GM12878 (cell line): ENCODE results near the gene PTPRD. TPM values are rescaled to one million over a fixed set of nuclear protein-coding genes. Genes with fewer than 3 reads are reported as not detected.

Source experiments
- ATAC-seq: fragments of 200-7000 bp; cut with Tn5 transposase; 3 replicates; pipeline ENCODE4 v1.9.1; 2020; ENCODE audit warnings: mild to moderate bottlenecking, moderate library complexity
- BruUV-seq: library from RNA; stranded (reverse); fragments of 400-500 nt; replicated peaks from 2 replicates; lab custom pipeline; 2021; lab: Mats Ljungman, UMichigan
- CTCF ChIA-PET: fragments of 300-600 bp; sonication (Branson Sonifier 250); formaldehyde crosslinking; extraction: SDS; loops from one replicate; lab custom pipeline; 2021; ENCODE audit warnings: inconsistent platforms; lab: Yijun Ruan, JAX
- POLR2A ChIA-PET: fragments of 350-600 bp; formaldehyde crosslinking; extraction: SDS; loops from one replicate; lab custom pipeline; 2021; ENCODE audit warnings: inconsistent platforms; lab: Charles Lee
- RAD21 ChIA-PET: fragments of 300-600 bp; sonication (Branson Sonifier 250); formaldehyde crosslinking; loops from one replicate; lab custom pipeline; 2023; ENCODE audit warnings: antibody characterized with exemption; ENCODE audit not compliant: unreplicated experiment; lab: Charles Lee
- SMC1A ChIA-PET: fragments of 300-600 bp; sonication (Branson Sonifier 250); formaldehyde crosslinking; loops from one replicate; lab custom pipeline; 2023; ENCODE audit not compliant: unreplicated experiment, uncharacterized antibody; lab: Charles Lee
- DNase-seq: peaks from one replicate; pipeline ENCODE4 v3.0.0-alpha.2; 2011; ENCODE audit warnings: low read depth, low spot score
- FAIRE-seq: peaks from 3 replicates; lab custom pipeline; 2011; peaks lifted over from hg19 to GRCh38; lab: Jason Lieb, UNC
- H2AFZ ChIP-seq: 2 replicates; pipeline ENCODE4 v1.6.0; 2011; ENCODE audit warnings: low read depth, low read length, control low read depth; ENCODE audit not compliant: control insufficient read depth
- H3K27ac ChIP-seq: 2 replicates; pipeline ENCODE4 v1.5.1; 2011; ENCODE audit warnings: control low read depth; ENCODE audit not compliant: control insufficient read depth, insufficient read depth
- H3K27me3 ChIP-seq, 2 experiments: replicated peaks in 1 of 2; 2 replicates each; pipeline versions ENCODE4 v1.6.0 to v1.6.1; 2011; ENCODE audit warnings: low read length in 1 of 2; ENCODE audit not compliant: control insufficient read depth in 2 of 2, insufficient read depth in 2 of 2
- H3K36me3 ChIP-seq, 2 experiments: 2 replicates each; pipeline ENCODE4 v1.5.1; 2011; ENCODE audit warnings: low read length in 1 of 2; ENCODE audit not compliant: control insufficient read depth in 2 of 2, insufficient read depth in 2 of 2
- H3K4me1 ChIP-seq: 2 replicates; pipeline ENCODE4 v1.6.1; 2011; ENCODE audit warnings: mild to moderate bottlenecking, low read length, moderate library complexity, mixed read lengths; ENCODE audit not compliant: control insufficient read depth, insufficient read depth
- H3K4me2 ChIP-seq: 2 replicates; pipeline ENCODE4 v1.6.0; 2011; ENCODE audit warnings: control low read depth; ENCODE audit not compliant: control insufficient read depth, insufficient read depth
- H3K4me3 ChIP-seq: fragments of 200-600 bp; sonication (generic); 2 replicates; pipeline ENCODE4 v1.5.1; 2016
- H3K79me2 ChIP-seq: 2 replicates; pipeline ENCODE4 v1.6.0; 2011; ENCODE audit warnings: low read length; ENCODE audit not compliant: control insufficient read depth, insufficient read depth
- H3K9ac ChIP-seq: 2 replicates; pipeline ENCODE4 v1.8.0; 2011; ENCODE audit warnings: low read length, control low read depth, mixed read lengths; ENCODE audit not compliant: control insufficient read depth, insufficient read depth
- H3K9me3 ChIP-seq: replicated peaks from 3 replicates; pipeline ENCODE4 v1.5.1; 2011; ENCODE audit warnings: mild to moderate bottlenecking, low read length; ENCODE audit not compliant: control insufficient read depth, insufficient read depth
- H4K20me1 ChIP-seq: 2 replicates; pipeline ENCODE4 v1.6.0; 2011; ENCODE audit not compliant: control insufficient read depth, insufficient read depth
- BACH1 ChIP-seq: fragments of 450-650 bp; IDR thresholded peaks from 2 replicates; pipeline ENCODE4 v1.6.1; 2017; ENCODE audit warnings: mild to moderate bottlenecking, borderline replicate concordance
- IKZF1 ChIP-seq: fragments of 450-650 bp; conservative IDR thresholded peaks from 2 replicates; pipeline ENCODE4 v1.6.1; 2017; ENCODE audit warnings: antibody characterized with exemption, mild to moderate bottlenecking
- MTA2 ChIP-seq: fragments of 450-650 bp; IDR thresholded peaks from 2 replicates; pipeline ENCODE4 v1.6.1; 2016; ENCODE audit warnings: low read depth, mild to moderate bottlenecking, moderate library complexity
- MXI1 ChIP-seq: fragments of 150-350 bp; IDR thresholded peaks from 2 replicates; pipeline ENCODE4 v1.6.1; 2011; ENCODE audit warnings: low read depth, mild to moderate bottlenecking, inconsistent platforms, low read length, improper control_type of control experiment
- NR2F1 ChIP-seq: fragments of 450-650 bp; conservative IDR thresholded peaks from 2 replicates; pipeline ENCODE4 v1.6.1; 2017; ENCODE audit warnings: mild to moderate bottlenecking
- RB1 ChIP-seq: fragments of 450-650 bp; formaldehyde crosslinking; IDR thresholded peaks from 2 replicates; pipeline ENCODE4 v1.6.1; 2017; ENCODE audit warnings: mild to moderate bottlenecking, borderline replicate concordance
- SREBF2 ChIP-seq: IDR thresholded peaks from 2 replicates; pipeline ENCODE4 v1.6.1; 2012; ENCODE audit warnings: mild to moderate bottlenecking, low read length
- ZSCAN29 ChIP-seq: fragments of 450-650 bp; IDR thresholded peaks from 2 replicates; pipeline ENCODE4 v1.6.1; 2017; ENCODE audit warnings: mild to moderate bottlenecking, moderate library complexity
- ZZZ3 ChIP-seq: IDR thresholded peaks from 2 replicates; pipeline ENCODE4 v1.6.1; 2011; ENCODE audit warnings: low read depth; ENCODE audit not compliant: control insufficient read depth, insufficient read length
- in situ Hi-C: fragments of 300-500 bp; cut with MboI; formaldehyde crosslinking; loops from 9 replicates; pipeline ENCODE4 v1.14.3; 2018; ENCODE audit warnings: mixed read lengths
- intact Hi-C: fragments of 100-400 bp; cut with micrococcal nuclease; formaldehyde crosslinking; loops from one replicate; pipeline ENCODE4 v1.14.2; 2022; ENCODE audit not compliant: unreplicated experiment
- polyA plus RNA-seq, 11 experiments: library from polyadenylated mRNA; depleted of rRNA in 4 of 11; unstranded in 6 of 11; stranded (reverse) in 5 of 11; fragments of >200 nt; fragmentation: Nextera tagmentation in 4 of 11; fragmentation: Illumina TruSeq in 1 of 11; extraction: Ambion mirVana in 4 of 11; extraction: Trizol in 1 of 11; gene quantifications; 1 replicate in 1 of 11; 2 replicates in 10 of 11; pipeline versions ENCODE4 v1.2.1 to v1.2.3, GENCODE V29; 2011 to 2016; ENCODE audit warnings: inconsistent platforms in 2 of 11, missing spikeins in 2 of 11, low read depth in 1 of 11
- total RNA-seq, 4 experiments: library from RNA; depleted of rRNA in 3 of 4; stranded (reverse); fragments of >200 nt in 3 of 4; fragmentation: Illumina TruSeq in 1 of 4; extraction: Trizol in 1 of 4; gene quantifications; 2 replicates each; pipeline versions ENCODE4 v1.2.1 to v1.2.3, GENCODE V29; 2013 to 2021
- TF ChIP-seq, protein P1 (sequence below): fragments of 450-650 bp; IDR thresholded peaks from 2 replicates; pipeline ENCODE4 v1.6.1; 2017; ENCODE audit warnings: mild to moderate bottlenecking, low read depth, inconsistent platforms; ENCODE audit not compliant: poor library complexity, severe bottlenecking
- TF ChIP-seq, protein P2 (sequence below): fragments of 150-350 bp; IDR thresholded peaks from 2 replicates; pipeline ENCODE4 v1.6.1; 2016; ENCODE audit warnings: low read depth, low read length
- TF ChIP-seq, protein P3 (sequence below): fragments of 450-650 bp; IDR thresholded peaks from 2 replicates; pipeline ENCODE4 v1.6.1; 2017; ENCODE audit warnings: borderline replicate concordance
- TF ChIP-seq, protein P4 (sequence below): fragments of 450-650 bp; IDR thresholded peaks from 2 replicates; pipeline ENCODE4 v1.6.1; 2017; ENCODE audit warnings: antibody characterized with exemption, mild to moderate bottlenecking, moderate library complexity

The PTPRD gene
- total and polyA plus RNA-seq, 10 of the 15 experiments (the other 5 are each of a cell fraction or from before 2014, with no cell fraction given), result under 0.01 to 0.05 (median 0.01) TPM; not detected in 7

DNA sequence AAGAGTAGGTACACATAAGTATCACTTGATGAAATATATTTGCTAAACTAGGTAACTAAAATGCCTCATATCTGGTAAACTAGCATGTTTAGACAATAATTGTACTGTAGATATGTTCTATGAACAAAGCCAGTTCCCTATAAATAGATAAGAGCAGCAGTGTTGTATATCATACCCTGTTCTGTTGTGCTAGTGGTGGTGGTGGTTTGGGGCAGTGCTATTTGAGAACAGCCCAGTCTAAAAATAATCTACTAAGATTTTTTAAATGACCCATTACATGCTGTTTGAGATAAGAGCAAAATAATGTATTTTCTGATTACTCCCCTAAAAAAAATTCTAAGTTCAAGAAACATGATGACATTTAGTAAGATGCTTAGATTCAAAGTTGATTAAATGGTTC lies 1984.0 kb downstream of the PTPRD start:
- DNase-seq, result no peak
- no TSS peak for BruUV-seq
- ChIA-PET SMC1A (no interaction called here), POLR2A (no interaction called here), RAD21 (no interaction called here), CTCF (no interaction called here)
- H3K27ac ChIP-seq, result no peak overlapping the region
- no peaks in the 10 kb centered on the region for H3K9me3 ChIP-seq
- H3K4me2 ChIP-seq, result no peak overlapping the region
- intact Hi-C loops, result no loop called here
- H3K36me3 ChIP-seq, result no peaks in the 10 kb centered on the region
- no peak overlapping the region for H3K4me3 ChIP-seq
- H3K27me3 ChIP-seq, result no peaks in the 10 kb centered on the region
- no peak overlapping the region for H3K9ac ChIP-seq
- H4K20me1 ChIP-seq, result no peaks in the 10 kb centered on the region
- in situ Hi-C loops, result no loop called here
- FAIRE-seq, result no peak
- ATAC-seq, result no peak
- H3K79me2 ChIP-seq, result no peaks in the 10 kb centered on the region
- no peaks in the 10 kb centered on the region for H3K4me1 ChIP-seq
- TF ChIP-seq ZSCAN29 (no peak), IKZF1 (no peak), RB1 (no peak), MTA2 (no peak), SREBF2 (no peak), MXI1 (no peak), NR2F1 (no peak), BACH1 (no peak), ZZZ3 (no peak)
- TF ChIP-seq, protein P1, sequence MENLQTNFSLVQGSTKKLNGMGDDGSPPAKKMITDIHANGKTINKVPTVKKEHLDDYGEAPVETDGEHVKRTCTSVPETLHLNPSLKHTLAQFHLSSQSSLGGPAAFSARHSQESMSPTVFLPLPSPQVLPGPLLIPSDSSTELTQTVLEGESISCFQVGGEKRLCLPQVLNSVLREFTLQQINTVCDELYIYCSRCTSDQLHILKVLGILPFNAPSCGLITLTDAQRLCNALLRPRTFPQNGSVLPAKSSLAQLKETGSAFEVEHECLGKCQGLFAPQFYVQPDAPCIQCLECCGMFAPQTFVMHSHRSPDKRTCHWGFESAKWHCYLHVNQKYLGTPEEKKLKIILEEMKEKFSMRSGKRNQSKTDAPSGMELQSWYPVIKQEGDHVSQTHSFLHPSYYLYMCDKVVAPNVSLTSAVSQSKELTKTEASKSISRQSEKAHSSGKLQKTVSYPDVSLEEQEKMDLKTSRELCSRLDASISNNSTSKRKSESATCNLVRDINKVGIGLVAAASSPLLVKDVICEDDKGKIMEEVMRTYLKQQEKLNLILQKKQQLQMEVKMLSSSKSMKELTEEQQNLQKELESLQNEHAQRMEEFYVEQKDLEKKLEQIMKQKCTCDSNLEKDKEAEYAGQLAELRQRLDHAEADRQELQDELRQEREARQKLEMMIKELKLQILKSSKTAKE, result no peak
- TF ChIP-seq, protein P2, sequence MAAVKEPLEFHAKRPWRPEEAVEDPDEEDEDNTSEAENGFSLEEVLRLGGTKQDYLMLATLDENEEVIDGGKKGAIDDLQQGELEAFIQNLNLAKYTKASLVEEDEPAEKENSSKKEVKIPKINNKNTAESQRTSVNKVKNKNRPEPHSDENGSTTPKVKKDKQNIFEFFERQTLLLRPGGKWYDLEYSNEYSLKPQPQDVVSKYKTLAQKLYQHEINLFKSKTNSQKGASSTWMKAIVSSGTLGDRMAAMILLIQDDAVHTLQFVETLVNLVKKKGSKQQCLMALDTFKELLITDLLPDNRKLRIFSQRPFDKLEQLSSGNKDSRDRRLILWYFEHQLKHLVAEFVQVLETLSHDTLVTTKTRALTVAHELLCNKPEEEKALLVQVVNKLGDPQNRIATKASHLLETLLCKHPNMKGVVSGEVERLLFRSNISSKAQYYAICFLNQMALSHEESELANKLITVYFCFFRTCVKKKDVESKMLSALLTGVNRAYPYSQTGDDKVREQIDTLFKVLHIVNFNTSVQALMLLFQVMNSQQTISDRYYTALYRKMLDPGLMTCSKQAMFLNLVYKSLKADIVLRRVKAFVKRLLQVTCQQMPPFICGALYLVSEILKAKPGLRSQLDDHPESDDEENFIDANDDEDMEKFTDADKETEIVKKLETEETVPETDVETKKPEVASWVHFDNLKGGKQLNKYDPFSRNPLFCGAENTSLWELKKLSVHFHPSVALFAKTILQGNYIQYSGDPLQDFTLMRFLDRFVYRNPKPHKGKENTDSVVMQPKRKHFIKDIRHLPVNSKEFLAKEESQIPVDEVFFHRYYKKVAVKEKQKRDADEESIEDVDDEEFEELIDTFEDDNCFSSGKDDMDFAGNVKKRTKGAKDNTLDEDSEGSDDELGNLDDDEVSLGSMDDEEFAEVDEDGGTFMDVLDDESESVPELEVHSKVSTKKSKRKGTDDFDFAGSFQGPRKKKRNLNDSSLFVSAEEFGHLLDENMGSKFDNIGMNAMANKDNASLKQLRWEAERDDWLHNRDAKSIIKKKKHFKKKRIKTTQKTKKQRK, result no peak
- TF ChIP-seq, protein P3, sequence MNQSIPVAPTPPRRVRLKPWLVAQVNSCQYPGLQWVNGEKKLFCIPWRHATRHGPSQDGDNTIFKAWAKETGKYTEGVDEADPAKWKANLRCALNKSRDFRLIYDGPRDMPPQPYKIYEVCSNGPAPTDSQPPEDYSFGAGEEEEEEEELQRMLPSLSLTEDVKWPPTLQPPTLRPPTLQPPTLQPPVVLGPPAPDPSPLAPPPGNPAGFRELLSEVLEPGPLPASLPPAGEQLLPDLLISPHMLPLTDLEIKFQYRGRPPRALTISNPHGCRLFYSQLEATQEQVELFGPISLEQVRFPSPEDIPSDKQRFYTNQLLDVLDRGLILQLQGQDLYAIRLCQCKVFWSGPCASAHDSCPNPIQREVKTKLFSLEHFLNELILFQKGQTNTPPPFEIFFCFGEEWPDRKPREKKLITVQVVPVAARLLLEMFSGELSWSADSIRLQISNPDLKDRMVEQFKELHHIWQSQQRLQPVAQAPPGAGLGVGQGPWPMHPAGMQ, result no peak
- TF ChIP-seq, protein P4, sequence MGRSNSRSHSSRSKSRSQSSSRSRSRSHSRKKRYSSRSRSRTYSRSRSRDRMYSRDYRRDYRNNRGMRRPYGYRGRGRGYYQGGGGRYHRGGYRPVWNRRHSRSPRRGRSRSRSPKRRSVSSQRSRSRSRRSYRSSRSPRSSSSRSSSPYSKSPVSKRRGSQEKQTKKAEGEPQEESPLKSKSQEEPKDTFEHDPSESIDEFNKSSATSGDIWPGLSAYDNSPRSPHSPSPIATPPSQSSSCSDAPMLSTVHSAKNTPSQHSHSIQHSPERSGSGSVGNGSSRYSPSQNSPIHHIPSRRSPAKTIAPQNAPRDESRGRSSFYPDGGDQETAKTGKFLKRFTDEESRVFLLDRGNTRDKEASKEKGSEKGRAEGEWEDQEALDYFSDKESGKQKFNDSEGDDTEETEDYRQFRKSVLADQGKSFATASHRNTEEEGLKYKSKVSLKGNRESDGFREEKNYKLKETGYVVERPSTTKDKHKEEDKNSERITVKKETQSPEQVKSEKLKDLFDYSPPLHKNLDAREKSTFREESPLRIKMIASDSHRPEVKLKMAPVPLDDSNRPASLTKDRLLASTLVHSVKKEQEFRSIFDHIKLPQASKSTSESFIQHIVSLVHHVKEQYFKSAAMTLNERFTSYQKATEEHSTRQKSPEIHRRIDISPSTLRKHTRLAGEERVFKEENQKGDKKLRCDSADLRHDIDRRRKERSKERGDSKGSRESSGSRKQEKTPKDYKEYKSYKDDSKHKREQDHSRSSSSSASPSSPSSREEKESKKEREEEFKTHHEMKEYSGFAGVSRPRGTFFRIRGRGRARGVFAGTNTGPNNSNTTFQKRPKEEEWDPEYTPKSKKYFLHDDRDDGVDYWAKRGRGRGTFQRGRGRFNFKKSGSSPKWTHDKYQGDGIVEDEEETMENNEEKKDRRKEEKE, result no peak
- TF ChIP-seq, all 136 proteins: peak for 0
- H2AFZ ChIP-seq, result no peak overlapping the region
